ENCODE measurements around the gene NPIPB8. TPM values are rescaled to one million over a fixed set of nuclear protein-coding genes. Genes with fewer than 3 reads are reported as not detected.
"Not testable (repeated sequence)": the region's sequence is repeated elsewhere in the genome, so short reads cannot be mapped to it uniquely, and the experiment has no call there.

The NPIPB8 gene
- total and polyA plus RNA-seq, 2 of the 13 experiments (the other 11 are each of a cell fraction or from before 2014, with no cell fraction given) = 0.49 to 2.3 TPM

- TF ChIP-seq PAXIP1 (CRISPR knock-in tag; conservative IDR thresholded peaks at IDR 0.05) = peak; percentile 42; the same call in 1 of the 2 replicates
- TF ChIP-seq THRA (CRISPR knock-in tag; IDR thresholded peaks at IDR 0.05; ENCODE audit: borderline replicate concordance) = no peak; the same call in 1 of the 2 replicates
- TF ChIP-seq ZNF746 (CRISPR knock-in tag; IDR thresholded peaks at IDR 0.05) = peak; percentile 1; the same call in 1 of the 2 replicates
Observed at GRCh38 chr16:28597692-28598261, 40.1 kb upstream of the NPIPB8 start (continued).

GRCh38 chr16:28599377-28600285 lies 38.2 kb upstream of the NPIPB8 start:
- H3K4me3 ChIP-seq (replicated peaks in 1 of 3; ENCODE audit: insufficient read depth in 1 of 3, low read depth in 2 of 3, low read length in 3 of 3); H3K27me3 ChIP-seq (ENCODE audit: control insufficient read depth in 1 of 2, insufficient read depth in 2 of 2, low read length in 2 of 2); DNase-seq (ENCODE audit: low spot score); H3K9me3 ChIP-seq (ENCODE audit: low read length); H3K4me2 ChIP-seq (ENCODE audit: low read depth, low read length); H3K79me2 ChIP-seq (ENCODE audit: insufficient read depth, low read length); H3K36me3 ChIP-seq (replicated peaks in 1 of 2; ENCODE audit: control insufficient read depth in 1 of 2, insufficient read depth in 2 of 2, low read length in 2 of 2); H3K9ac ChIP-seq (ENCODE audit: insufficient read depth, low read depth, low read length); H4K20me1 ChIP-seq (ENCODE audit: insufficient read depth, low read length); CTCF ChIA-PET (ENCODE audit: low intra/inter-chr PET ratio, low total read pairs); intact Hi-C loops (cut with micrococcal nuclease; ENCODE audit: unreplicated experiment); in situ Hi-C loops (cut with HindIII; ENCODE audit: extremely low pct_ligation_motif_present, low pct_unique_long_range_greater_than_20kb); POLR2A ChIA-PET; H2AFZ ChIP-seq (ENCODE audit: low read length); H3K27ac ChIP-seq (ENCODE audit: extremely low read length, insufficient read depth, low read length): not testable (repeated sequence)
- peak; percentile 89 for FAIRE-seq
- ATAC-seq = peak; percentile 81
- peaks cover 47% of the 10 kb centered on the region for H3K4me1 ChIP-seq (ENCODE audit: insufficient read depth, low read length)
- WGBS (ENCODE audit: low lambda C conversion rate) = no CpG with 5 or more reads among the region's 17 CpGs
- BruUV-seq (replicated peaks) = TSS peak; percentile 43

- FAIRE-seq; H3K9me3 ChIP-seq (ENCODE audit: low read length); CTCF ChIA-PET (ENCODE audit: low intra/inter-chr PET ratio, low total read pairs); BruUV-seq (replicated peaks); H3K36me3 ChIP-seq (replicated peaks in 1 of 2; ENCODE audit: control insufficient read depth in 1 of 2, insufficient read depth in 2 of 2, low read length in 2 of 2); H4K20me1 ChIP-seq (ENCODE audit: insufficient read depth, low read length); H3K4me3 ChIP-seq (replicated peaks in 1 of 3; ENCODE audit: insufficient read depth in 1 of 3, low read depth in 2 of 3, low read length in 3 of 3); DNase-seq (ENCODE audit: low spot score); H3K9ac ChIP-seq (ENCODE audit: insufficient read depth, low read depth, low read length); intact Hi-C loops (cut with micrococcal nuclease; ENCODE audit: unreplicated experiment); H2AFZ ChIP-seq (ENCODE audit: low read length); in situ Hi-C loops (cut with HindIII; ENCODE audit: extremely low pct_ligation_motif_present, low pct_unique_long_range_greater_than_20kb); H3K4me2 ChIP-seq (ENCODE audit: low read depth, low read length); ATAC-seq; H3K27me3 ChIP-seq (ENCODE audit: control insufficient read depth in 1 of 2, insufficient read depth in 2 of 2, low read length in 2 of 2); H3K79me2 ChIP-seq (ENCODE audit: insufficient read depth, low read length); POLR2A ChIA-PET; H3K27ac ChIP-seq (ENCODE audit: extremely low read length, insufficient read depth, low read length): not testable (repeated sequence)
- WGBS (ENCODE audit: low lambda C conversion rate) = 88% methylated on average over 13 of the region's 20 CpGs
- H3K4me1 ChIP-seq (ENCODE audit: insufficient read depth, low read length) = peaks cover 33% of the 10 kb centered on the region
Observed at GRCh38 chr16:28600965-28601364, 36.9 kb upstream of the NPIPB8 start.

All from HepG2 (cell line).